ENCODE data around the gene TEX11. TPM values are rescaled to one million over a fixed set of nuclear protein-coding genes. Genes with fewer than 3 reads are reported as not detected.

TEX11 gene
- not detected for total RNA-seq

- no peak within 1 kb of the TSS for H3K4me3 ChIP-seq
- H3K4me1 ChIP-seq: no peaks in the 10 kb centered on the region
- intact Hi-C loops (cut with DNase I): no loop called here
- WGBS, 2 donors: 89 to 91% methylated on average over 8 to 13 of the region's 14 CpGs
- no peak for TF ChIP-seq POLR2A (IDR thresholded peaks at IDR 0.05)
- no peak for TF ChIP-seq CTCF (IDR thresholded peaks at IDR 0.05)
- no peak within 1 kb of the TSS for H3K27ac ChIP-seq
- H3K27me3 ChIP-seq: no peaks in the 10 kb centered on the region
- DNase-seq: no peak
- H3K36me3 ChIP-seq: no peaks in the 10 kb centered on the region
- no peaks in the 10 kb centered on the region for H3K9me3 ChIP-seq
These were observed at the start of gene TEX11 for GRCh38 chrX:70908541-70908940. TEX11 (minus strand) TSS chrX:70908711; CDS start chrX:70907789, 922 bp downstream.

DNA sequence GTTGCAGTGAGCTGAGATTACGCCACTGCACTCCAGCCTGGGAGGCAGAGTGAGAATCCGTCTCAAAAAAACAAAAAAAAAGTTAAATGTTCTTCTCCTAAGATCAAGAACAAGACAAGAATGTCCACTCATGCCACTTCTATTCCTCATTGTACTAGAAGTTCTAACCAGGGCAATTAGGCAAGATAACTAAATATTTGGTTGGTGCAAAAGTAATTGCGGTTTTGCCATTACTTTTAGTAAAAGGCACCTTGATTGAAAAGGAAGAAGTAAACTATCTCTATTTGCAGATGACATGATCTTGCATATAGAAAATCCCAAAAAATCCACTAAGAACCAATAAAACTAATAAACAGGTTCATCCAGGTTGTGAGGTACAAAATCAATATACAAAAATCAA, 46.4 kb upstream of the TEX11 start:
- no peak overlapping the region for H3K4me3 ChIP-seq
- no peaks in the 10 kb centered on the region for H3K9me3 ChIP-seq
- TF ChIP-seq POLR2A (IDR thresholded peaks at IDR 0.05) (no peak), CTCF (IDR thresholded peaks at IDR 0.05) (no peak)
- WGBS, 2 donors: 82 to 87% methylated on average over 3 of the region's 3 CpGs
- no peaks in the 10 kb centered on the region for H3K36me3 ChIP-seq
- H3K27me3 ChIP-seq: no peaks in the 10 kb centered on the region
- H3K4me1 ChIP-seq: no peaks in the 10 kb centered on the region
- no peak overlapping the region for H3K27ac ChIP-seq
- DNase-seq: no peak
- intact Hi-C loops (cut with DNase I): no loop called here

DNA sequence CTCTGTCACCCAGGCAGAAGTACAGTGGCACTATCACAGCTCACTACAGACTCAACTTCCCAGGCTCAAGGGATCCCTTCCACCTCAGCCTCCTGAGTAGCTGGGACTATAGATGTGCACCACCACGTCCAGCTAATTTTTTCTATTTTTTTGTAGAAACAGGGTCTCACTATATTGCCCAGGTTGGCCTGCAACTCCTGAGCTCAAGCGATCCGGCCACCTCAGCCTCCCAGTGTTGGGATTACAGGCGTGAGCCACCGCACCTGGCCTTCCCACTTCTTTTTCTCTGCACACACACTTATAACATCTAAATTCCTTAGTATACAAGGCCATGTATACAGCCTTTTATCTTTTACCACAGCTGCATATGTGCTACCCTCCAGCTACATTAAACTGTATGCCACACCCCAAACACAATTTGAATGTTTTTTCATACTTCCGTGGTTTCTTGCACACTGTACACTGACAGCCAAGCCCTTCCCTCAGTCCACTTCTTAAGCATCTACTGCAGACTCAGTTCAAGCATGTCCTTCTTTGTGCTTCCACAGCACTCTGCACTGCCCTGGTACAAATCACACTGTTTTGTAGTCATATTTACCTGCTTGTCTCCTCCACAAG, 15.9 kb upstream of the TEX11 start:
- no peak for DNase-seq
- intact Hi-C loops (cut with DNase I): no loop called here

DNA sequence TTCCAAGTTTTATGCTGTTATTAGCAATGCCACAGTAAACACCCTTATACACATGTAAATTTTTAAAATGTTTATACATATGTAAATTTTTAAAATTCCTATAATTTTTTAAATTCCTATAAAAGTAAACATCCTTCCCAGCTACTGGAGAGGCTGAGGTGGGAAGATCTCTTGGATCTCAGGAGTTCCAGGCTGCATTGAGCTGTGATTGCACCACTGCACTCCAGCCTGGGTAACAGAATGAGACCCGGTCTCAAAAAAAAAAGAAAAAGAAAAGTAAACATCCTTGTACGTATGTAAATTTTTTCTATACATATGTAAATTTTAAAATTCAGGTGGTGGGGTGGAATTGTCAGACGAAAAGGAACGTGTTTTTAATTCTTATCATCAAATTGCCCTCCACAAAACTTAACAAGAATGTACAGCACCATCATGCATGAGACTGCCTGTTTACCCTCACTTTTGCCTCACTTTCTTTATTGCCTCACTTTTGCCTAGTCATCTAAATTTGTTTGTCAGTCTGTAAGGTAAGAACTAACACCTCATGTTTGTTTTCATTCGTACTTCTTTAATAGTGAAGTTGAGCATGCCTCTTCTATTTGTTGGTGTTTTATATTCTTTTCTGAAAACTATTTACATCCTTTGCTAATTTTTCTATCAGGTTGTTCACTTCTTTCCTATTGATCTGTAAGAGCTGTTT, 14.4 kb upstream of the TEX11 start:
- H3K27me3 ChIP-seq: no peaks in the 10 kb centered on the region
- no peak overlapping the region for H3K4me3 ChIP-seq
- no peak for DNase-seq
- intact Hi-C loops (cut with DNase I): no loop called here
- H3K36me3 ChIP-seq: no peaks in the 10 kb centered on the region
- WGBS, 2 donors: 23 to 35% methylated on average over 5 of the region's 5 CpGs
- H3K27ac ChIP-seq: no peak overlapping the region
- H3K9me3 ChIP-seq: no peaks in the 10 kb centered on the region
- no peaks in the 10 kb centered on the region for H3K4me1 ChIP-seq
- no peak for TF ChIP-seq CTCF (IDR thresholded peaks at IDR 0.05)

More for the DNA sequence above, 15.9 kb upstream of the TEX11 start:
- H3K27ac ChIP-seq: no peak overlapping the region
- no peaks in the 10 kb centered on the region for H3K4me1 ChIP-seq
- no peak overlapping the region for H3K4me3 ChIP-seq
- no peaks in the 10 kb centered on the region for H3K27me3 ChIP-seq
- no peaks in the 10 kb centered on the region for H3K36me3 ChIP-seq
- TF ChIP-seq CTCF (IDR thresholded peaks at IDR 0.05) (no peak), POLR2A (IDR thresholded peaks at IDR 0.05) (no peak)
- H3K9me3 ChIP-seq: no peaks in the 10 kb centered on the region
- 68 to 79% methylated on average over 6 of the region's 6 CpGs for WGBS, 2 donors

DNA sequence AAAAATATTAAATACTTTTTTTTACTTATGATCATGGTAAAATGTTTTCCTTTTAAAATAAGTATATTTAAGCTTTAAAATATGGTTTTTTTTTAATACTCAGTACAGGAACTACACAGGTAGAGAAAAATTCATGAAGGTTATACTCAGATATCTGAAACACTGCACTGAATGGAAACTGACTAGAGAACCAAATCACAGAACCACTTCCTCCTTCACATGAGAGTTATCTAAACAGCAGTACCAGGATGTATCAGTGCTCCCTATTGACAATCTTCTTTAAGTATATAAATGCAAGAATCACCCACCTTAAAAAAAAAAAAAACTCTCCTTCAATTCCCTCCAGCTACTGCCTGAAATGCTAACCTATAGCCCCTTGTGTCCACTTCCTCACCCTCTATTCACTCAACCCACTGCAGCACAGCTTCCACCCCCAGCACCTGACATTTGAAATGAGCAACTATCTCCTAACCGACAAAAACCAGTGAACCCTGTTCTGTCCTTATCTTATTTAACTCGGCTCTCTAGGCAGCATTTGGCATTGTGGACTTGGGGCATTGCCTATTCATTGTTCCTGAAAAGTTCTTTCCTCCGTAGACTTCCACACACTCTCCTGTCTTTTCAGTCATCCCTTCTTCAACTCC, 13.3 kb upstream of the TEX11 start:
- DNase-seq: no peak
- Histone ChIP-seq H3K36me3 (no peaks in the 10 kb centered on the region), H3K9me3 (no peaks in the 10 kb centered on the region), H3K4me3 (no peak overlapping the region), H3K27ac (no peak overlapping the region), H3K4me1 (no peaks in the 10 kb centered on the region), H3K27me3 (no peaks in the 10 kb centered on the region)
- no peak for TF ChIP-seq CTCF (IDR thresholded peaks at IDR 0.05)
- no peak for TF ChIP-seq POLR2A (IDR thresholded peaks at IDR 0.05)
- intact Hi-C loops (cut with DNase I): no loop called here
- WGBS, 2 donors: 24 to 43% methylated on average over 3 of the region's 3 CpGs

Measured in esophagus squamous epithelium (tissue), 5 donors.